Brain microvascular endothelial cell (primary cell): ENCODE results near the gene TBX18.

Source experiments
- DNase-seq: peaks from one replicate; pipeline ENCODE4 v3.0.0-alpha.2; 2020
- H3K27ac ChIP-seq: fragments of 250-450 bp; sonication (Bioruptor Pico); 2 replicates; pipeline ENCODE4 v1.5.1; 2020; ENCODE audit warnings: mild to moderate bottlenecking, moderate library complexity
- H3K27me3 ChIP-seq: fragments of 250-450 bp; sonication (Bioruptor Pico); replicated peaks from 2 replicates; pipeline ENCODE4 v1.5.1; 2020; ENCODE audit warnings: mild to moderate bottlenecking
- H3K36me3 ChIP-seq: fragments of 250-450 bp; sonication (Bioruptor Pico); replicated peaks from 2 replicates; pipeline ENCODE4 v1.5.1; 2020; ENCODE audit warnings: mild to moderate bottlenecking
- H3K4me3 ChIP-seq: 2 replicates; pipeline ENCODE4 v1.5.1; 2011; ENCODE audit warnings: low read depth, mild to moderate bottlenecking, control low read depth, low read length, moderate library complexity
- in situ Hi-C: cut with HindIII; loops from 2 replicates; pipeline ENCODE4 v1.10.0; 2017; ENCODE audit warnings: low sequenced_read_pairs, low pct_ligation_motif_present
- TF ChIP-seq, protein P1 (sequence below): IDR thresholded peaks from 2 replicates; pipeline ENCODE4 v1.5.1; 2011; ENCODE audit warnings: low read depth, mild to moderate bottlenecking, moderate library complexity, low read length, control low read depth, inconsistent platforms; ENCODE audit errors: missing control alignments

The TBX18 gene

GRCh38 chr6:84731401-84731800 is 33.0 kb downstream of the TBX18 start:
- Histone ChIP-seq H3K36me3 (peaks cover 27% of the 10 kb centered on the region), H3K4me3 (no peak overlapping the region), H3K27me3 (no peaks in the 10 kb centered on the region), H3K27ac (no peak overlapping the region)
- no peak for DNase-seq
- in situ Hi-C loops: loop anchor here (25.0 kb wide), 1 partner anchor 294 kb away; no protein-coding TSS in a partner anchor
- TF ChIP-seq, protein P1, sequence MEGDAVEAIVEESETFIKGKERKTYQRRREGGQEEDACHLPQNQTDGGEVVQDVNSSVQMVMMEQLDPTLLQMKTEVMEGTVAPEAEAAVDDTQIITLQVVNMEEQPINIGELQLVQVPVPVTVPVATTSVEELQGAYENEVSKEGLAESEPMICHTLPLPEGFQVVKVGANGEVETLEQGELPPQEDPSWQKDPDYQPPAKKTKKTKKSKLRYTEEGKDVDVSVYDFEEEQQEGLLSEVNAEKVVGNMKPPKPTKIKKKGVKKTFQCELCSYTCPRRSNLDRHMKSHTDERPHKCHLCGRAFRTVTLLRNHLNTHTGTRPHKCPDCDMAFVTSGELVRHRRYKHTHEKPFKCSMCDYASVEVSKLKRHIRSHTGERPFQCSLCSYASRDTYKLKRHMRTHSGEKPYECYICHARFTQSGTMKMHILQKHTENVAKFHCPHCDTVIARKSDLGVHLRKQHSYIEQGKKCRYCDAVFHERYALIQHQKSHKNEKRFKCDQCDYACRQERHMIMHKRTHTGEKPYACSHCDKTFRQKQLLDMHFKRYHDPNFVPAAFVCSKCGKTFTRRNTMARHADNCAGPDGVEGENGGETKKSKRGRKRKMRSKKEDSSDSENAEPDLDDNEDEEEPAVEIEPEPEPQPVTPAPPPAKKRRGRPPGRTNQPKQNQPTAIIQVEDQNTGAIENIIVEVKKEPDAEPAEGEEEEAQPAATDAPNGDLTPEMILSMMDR: no peak

DNA sequence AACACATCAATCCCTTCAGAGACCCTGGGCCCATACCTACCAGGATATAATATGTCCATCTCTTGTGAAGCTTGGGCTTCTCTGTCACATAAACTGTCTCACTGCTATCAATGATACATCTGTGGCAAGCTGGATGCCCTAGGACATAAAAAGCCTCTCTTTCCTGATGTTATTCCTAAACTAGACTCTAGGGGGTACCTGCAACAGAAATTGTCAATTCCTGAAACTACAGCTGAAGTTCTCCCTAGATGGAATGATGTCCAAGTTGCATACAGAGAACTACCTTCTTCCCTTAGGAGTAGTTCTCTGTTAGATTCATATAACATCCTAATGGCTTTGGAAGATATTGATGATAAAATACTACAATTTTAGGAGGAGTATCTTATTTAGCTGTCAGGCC is 35.8 kb downstream of the TBX18 start:
- H3K27ac ChIP-seq: no peak overlapping the region
- no peaks in the 10 kb centered on the region for H3K27me3 ChIP-seq
- TF ChIP-seq, protein P1: peak; percentile 45
- peaks cover 14% of the 10 kb centered on the region for H3K36me3 ChIP-seq
- in situ Hi-C loops: loop anchor here (25.0 kb wide), 1 partner anchor 291 kb away; no protein-coding TSS in a partner anchor
- peak; percentile 14 for DNase-seq
- H3K4me3 ChIP-seq: no peak overlapping the region

DNA sequence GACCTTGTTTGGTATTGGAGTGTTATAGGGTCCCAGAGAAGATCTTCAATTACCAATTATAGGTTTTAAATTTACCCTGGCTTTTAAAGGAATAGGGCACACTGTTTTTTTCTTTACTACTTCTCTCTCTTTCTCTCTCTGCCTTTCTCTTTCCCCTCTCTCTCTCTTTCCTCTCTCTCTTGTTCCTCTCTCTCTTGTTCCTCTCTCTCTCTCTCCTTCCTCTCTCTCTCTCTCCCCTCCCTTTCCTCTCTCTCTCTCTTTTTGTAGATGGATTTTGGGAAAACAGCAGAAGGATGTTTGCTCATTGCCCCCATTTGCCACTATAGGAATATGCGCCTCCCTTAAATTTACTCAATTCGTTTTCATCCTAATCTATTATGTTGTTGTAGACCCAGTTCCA is 45.2 kb downstream of the TBX18 start:
- TF ChIP-seq, protein P1: no peak
- DNase-seq: no peak
- Histone ChIP-seq H3K27ac (no peak overlapping the region), H3K27me3 (no peaks in the 10 kb centered on the region), H3K4me3 (no peak overlapping the region), H3K36me3 (no peaks in the 10 kb centered on the region)
- in situ Hi-C loops: no loop called here

GRCh38 chr6:84718038-84718955 is 46.1 kb downstream of the TBX18 start:
- Histone ChIP-seq H3K27me3 (no peaks in the 10 kb centered on the region), H3K27ac (no peak overlapping the region), H3K4me3 (no peak overlapping the region), H3K36me3 (no peaks in the 10 kb centered on the region)
- in situ Hi-C loops: no loop called here
- no peak for DNase-seq
- TF ChIP-seq, protein P1: no peak

DNA sequence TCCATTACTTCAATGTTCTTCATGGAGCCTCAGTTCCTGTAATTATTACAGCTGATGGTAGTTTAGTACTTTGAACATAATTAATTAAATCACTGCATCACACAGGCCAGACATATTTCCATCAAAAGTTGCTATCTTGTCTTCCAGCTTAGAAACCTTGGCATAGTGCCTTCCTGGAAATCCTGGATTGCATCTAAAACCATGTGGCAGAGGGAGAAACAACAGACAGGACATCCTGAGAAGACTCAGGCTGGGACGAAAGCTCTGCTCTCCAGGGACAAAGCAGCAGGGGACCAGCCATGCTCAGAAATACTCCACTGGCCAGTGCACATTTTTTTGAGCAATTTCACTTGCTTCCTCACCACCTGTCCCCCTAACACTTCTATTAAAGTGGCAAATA is 55.3 kb downstream of the TBX18 start:
- TF ChIP-seq, protein P1: no peak
- in situ Hi-C loops: no loop called here
- DNase-seq: no peak
- Histone ChIP-seq H3K36me3 (no peaks in the 10 kb centered on the region), H3K27ac (no peak overlapping the region), H3K27me3 (no peaks in the 10 kb centered on the region), H3K4me3 (no peak overlapping the region)
